GM18858 (cell line): ENCODE data around the gene SSTR4.

ENCODE experiments used
- ATAC-seq: cut with Tn5 transposase; IDR thresholded peaks from one replicate; pipeline ENCODE4 v1.9.1; 2021; ENCODE audit not compliant: unreplicated experiment

The SSTR4 gene

GRCh38 chr20:23063168-23063567, 28.1 kb downstream of the SSTR4 start:
- no peak for ATAC-seq

GRCh38 chr20:23063581-23063980, 28.5 kb downstream of the SSTR4 start:
- ATAC-seq: no peak

- ATAC-seq: no peak
Observed at GRCh38 chr20:23065266-23066201, 30.4 kb downstream of the SSTR4 start.

- ATAC-seq: no peak
Observed at GRCh38 chr20:23066772-23067171, 31.7 kb downstream of the SSTR4 start.

- no peak for ATAC-seq
Observed at GRCh38 chr20:23068283-23068682, 33.2 kb downstream of the SSTR4 start.

GRCh38 chr20:23069108-23069507, 34.0 kb downstream of the SSTR4 start:
- no peak for ATAC-seq

- no peak for ATAC-seq
Observed at GRCh38 chr20:23071398-23071797, 36.3 kb downstream of the SSTR4 start.

GRCh38 chr20:23071996-23072395, 36.9 kb downstream of the SSTR4 start:
- no peak for ATAC-seq

- ATAC-seq: no peak
Observed at GRCh38 chr20:23072892-23073586, 37.9 kb downstream of the SSTR4 start.

- no peak for ATAC-seq
Observed at GRCh38 chr20:23074052-23074451, 38.9 kb downstream of the SSTR4 start.

- no peak for ATAC-seq
Observed at GRCh38 chr20:23077277-23077676, 42.2 kb downstream of the SSTR4 start.

- no peak for ATAC-seq
Observed at GRCh38 chr20:23078351-23079015, 43.4 kb downstream of the SSTR4 start.

GRCh38 chr20:23079016-23079351, 43.9 kb downstream of the SSTR4 start:
- no peak for ATAC-seq

- no peak for ATAC-seq
Observed at GRCh38 chr20:23079926-23080325, 44.8 kb downstream of the SSTR4 start.

- no peak for ATAC-seq
Observed at GRCh38 chr20:23080521-23080920, 45.4 kb downstream of the SSTR4 start.

GRCh38 chr20:23081263-23081819, 46.2 kb downstream of the SSTR4 start:
- no peak for ATAC-seq

- no peak for ATAC-seq
Observed at GRCh38 chr20:23082846-23083552, 47.9 kb downstream of the SSTR4 start.

GRCh38 chr20:23083553-23084220, 48.6 kb downstream of the SSTR4 start:
- no peak for ATAC-seq

GRCh38 chr20:23084282-23084844, 49.3 kb downstream of the SSTR4 start:
- no peak for ATAC-seq

GRCh38 chr20:23084845-23085365, 49.8 kb downstream of the SSTR4 start:
- no peak for ATAC-seq
